HG03066 (cell line): ENCODE results near the gene NHS.

Experiments
- ATAC-seq: cut with Tn5 transposase; IDR thresholded peaks from one replicate; pipeline ENCODE4 v1.9.1; 2021; ENCODE audit warnings: low read depth; ENCODE audit not compliant: unreplicated experiment

NHS gene

DNA sequence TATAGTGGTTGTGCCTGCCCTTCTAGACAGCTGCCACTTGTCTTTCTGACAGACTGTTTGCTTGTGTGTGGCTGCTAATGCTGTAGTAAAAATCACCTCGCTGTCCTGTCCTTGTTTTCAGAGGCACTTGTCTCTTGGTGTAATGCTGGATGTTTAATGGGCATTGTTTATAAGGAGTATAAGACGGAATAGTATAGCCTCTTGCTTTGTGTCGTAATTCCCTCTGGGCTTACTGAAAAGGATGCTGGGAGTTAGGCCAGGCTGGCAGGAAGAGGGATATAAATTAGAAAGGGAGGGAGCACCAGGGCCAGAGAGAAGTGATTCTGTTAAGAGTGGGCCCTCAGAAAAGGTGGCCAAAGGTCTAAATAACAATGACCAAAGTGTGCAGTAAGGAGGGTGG, 29.0 kb downstream of the NHS start:
- no peak for ATAC-seq

DNA sequence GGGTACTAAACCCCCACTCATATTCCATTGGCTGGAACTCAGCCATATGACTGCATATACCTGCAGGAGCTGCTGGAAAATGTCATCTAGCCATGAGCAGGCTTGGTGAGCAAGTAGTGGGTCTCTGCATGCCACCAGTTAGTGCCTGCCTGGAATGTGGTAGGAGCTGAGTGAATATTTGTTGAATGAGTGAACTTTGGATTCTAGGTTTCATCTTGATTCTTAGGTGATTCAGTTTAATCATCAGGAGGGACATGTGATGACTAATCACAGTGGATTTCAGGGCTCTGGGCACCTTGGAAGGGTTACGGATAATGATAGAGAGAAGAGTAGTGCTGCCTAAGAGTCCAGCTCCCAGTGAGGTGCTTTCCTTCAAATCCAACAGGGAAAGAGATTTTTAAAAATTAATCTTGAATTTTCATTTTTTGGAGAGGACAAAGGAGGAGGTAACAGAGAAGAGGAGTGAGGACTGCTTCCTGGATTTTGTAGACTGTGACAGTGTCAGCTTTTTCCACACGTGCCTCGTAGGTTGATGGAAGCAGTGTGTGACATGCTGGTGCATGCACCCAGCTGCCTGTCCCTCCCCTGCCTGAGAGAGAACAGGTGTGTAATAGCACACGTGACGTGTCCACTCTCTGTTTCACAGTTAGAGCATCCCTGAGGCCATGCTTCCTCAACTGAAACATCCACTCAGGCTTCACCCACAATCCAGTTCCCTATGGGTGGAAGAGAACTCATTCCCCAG, 30.4 kb downstream of the NHS start:
- no peak for ATAC-seq

- no peak for ATAC-seq
These were observed 34.7 kb downstream of the NHS start for GRCh38 chrX:17409566-17410290.

DNA sequence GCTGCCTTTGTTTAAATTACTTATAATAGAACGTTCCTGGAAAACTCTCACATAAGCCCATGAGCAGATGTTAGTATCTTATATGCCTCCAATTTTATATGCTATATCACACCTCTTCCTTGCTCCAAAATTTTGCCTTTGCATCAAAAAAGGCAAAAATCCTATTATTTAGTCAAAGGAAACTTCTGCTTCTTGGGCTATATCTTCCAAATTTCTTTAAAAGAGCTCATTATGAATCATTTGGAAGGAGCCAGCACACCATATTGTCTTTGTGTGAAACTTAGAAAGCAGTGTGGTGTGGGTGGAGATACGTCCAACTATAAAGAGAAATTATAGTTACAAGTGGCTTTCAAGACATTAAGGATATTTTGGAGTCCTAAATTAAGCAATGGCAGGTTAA, 35.7 kb downstream of the NHS start:
- ATAC-seq: no peak

GRCh38 chrX:17411205-17411604, 36.2 kb downstream of the NHS start:
- no peak for ATAC-seq

- ATAC-seq: no peak
These were observed 37.7 kb downstream of the NHS start for GRCh38 chrX:17412692-17413091.

DNA sequence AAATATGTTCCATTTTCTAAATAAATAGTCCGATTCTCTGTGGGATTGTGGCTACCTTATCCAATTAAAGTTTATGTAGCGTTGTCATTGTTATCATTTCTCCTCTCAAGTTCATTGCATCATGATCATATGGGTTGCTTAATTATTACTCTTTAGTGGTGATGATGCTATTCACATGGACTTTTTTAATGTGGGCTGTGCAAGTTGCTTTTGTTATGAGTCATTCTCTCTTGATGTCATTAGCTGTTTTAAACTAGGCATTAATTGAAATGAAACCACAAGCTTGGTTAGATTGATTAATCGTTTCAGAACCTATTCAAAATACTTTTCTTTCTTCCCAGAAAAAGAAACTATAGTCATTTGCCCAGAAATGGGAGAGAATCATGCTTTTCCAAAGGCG, 38.2 kb downstream of the NHS start:
- ATAC-seq: no peak

GRCh38 chrX:17414027-17414658, 39.1 kb downstream of the NHS start:
- ATAC-seq: no peak

DNA sequence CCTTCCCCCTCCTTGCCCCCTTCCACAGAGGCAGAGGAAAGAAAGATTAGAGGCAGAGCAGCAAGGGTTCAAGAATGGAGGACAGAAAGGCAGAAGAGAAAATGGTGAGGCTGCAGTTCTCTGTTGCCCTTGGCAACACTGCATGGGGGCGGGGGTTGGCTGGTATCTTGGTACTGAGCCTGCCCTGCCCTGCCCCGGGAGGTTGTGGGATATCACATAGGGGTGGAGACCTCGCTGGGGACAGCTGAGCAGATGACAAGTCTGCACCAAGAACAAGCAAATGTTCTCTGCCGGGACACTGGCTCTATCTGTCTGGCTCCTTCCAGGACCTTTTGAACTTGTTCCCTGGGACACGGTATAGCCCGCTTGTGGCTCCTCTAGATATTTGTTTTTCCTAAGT, 39.8 kb downstream of the NHS start:
- ATAC-seq: no peak

DNA sequence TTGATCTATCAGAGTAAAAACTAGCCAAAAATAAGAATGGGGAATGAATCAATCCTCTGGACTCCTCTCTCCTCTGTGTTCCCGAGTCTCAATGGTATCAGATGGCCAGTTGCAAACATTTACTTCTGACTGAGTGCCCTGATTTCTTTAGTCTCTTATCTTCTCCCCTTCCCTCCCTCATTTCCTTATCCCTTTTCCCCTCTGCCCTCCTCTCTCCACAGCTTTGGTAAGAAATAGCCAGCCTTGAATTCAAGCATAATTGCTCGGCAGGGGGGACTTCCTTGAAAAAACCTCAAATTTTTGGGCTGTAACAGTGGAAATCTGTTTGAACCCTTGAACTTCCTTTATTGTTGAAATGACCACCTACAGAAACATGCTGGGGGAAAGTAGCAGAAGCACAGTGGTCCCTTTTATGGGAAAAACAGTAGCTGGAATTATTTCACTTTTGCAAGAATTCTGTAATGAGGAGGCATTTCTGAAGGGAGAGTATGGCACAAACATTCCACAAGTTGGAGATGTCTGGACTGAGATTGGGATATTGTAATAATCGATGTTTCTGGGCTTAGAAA, 40.3 kb downstream of the NHS start:
- ATAC-seq: no peak

- ATAC-seq: no peak
These were observed 42.4 kb downstream of the NHS start for GRCh38 chrX:17417372-17417771.

DNA sequence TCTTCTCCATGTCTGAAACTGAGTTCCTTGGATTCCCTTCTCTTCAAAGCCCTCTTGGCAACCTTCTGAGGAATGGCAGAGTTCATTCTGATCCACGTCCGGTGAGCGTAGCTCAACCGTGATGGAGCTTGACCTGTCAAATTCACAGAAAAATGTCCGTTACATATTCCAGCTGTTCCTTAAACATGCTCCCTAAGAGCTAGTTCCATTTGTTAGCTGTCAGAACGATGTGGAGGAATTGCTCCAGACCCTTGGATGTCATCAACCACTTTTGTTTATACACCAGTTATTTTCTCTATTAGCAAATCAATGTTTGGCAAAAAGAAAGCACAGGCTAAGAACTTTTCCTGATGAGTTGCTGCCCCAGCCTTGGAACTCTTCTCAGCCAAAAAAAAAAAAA, 50.1 kb downstream of the NHS start:
- ATAC-seq: no peak

- ATAC-seq: no peak
These were observed 50.6 kb downstream of the NHS start for GRCh38 chrX:17425551-17425950.

GRCh38 chrX:17431171-17431570, 56.2 kb downstream of the NHS start:
- no peak for ATAC-seq

GRCh38 chrX:17432158-17432557, 57.2 kb downstream of the NHS start:
- ATAC-seq: no peak

GRCh38 chrX:17433965-17434364, 59.0 kb downstream of the NHS start:
- ATAC-seq: no peak

GRCh38 chrX:17435476-17435875, 60.5 kb downstream of the NHS start:
- ATAC-seq: no peak

DNA sequence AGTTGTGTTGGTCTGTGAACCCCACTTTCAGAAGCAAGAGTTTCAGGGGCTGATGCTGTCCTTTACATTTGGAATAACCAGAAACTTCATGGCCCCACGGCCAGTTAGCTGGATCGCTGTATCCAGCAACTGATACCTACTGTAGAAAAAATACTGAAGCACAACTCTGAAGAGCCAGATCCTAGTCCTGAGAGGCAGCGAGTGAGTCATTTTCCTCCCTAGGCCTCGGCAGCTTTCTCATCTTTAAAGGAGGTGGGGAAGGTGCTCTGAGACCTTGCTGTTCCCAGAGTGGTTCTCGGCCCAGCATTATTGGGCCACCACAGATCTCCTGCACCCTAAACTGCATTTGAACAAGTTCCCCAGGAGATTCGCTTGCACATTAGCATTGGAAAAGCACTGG, 63.2 kb downstream of the NHS start:
- no peak for ATAC-seq

DNA sequence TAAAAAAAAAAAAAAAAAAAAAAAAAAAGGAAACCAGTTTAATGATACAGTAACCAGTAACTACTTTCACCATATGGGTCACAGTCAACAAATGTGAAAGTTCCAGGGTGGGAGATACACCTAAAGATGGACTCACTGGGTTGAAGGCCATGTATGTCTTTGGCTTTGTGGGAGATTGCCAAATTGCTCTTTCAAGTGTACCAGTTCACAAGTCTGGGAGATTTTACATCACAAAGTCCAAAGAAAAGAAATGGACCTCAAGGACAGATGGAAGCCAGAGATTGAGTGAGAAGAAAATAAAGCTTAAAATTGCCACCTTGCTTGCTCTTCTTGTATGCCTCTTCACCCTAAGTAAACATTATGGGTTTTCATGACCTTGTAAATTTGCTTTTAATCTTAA, 65.3 kb downstream of the NHS start:
- no peak for ATAC-seq

DNA sequence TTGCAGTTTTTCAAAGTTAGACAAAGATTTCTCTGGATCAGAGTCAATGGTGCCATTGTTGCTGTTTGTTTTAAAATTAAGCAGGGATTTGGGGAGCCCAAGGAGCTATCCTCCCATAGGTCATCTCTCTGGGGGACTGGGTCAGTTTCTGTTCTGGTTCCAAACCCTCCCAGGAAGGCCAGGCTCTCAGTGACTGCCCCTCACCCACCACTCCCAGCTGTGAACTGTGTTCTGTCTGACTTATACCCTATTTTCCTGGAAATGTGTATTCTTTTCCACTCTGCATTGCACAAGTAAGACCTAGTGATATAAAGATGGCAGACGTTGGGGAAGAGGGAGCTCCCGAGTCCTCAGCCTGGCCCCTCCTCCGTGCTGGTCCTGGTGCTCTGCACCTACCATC, 65.8 kb downstream of the NHS start:
- ATAC-seq: no peak

GRCh38 chrX:17441965-17442364, 67.0 kb downstream of the NHS start:
- no peak for ATAC-seq

GRCh38 chrX:17442898-17443297, 67.9 kb downstream of the NHS start:
- no peak for ATAC-seq
